KG1 (cell line): Measurements from ENCODE around the gene KRTAP5-3.

Experiments used
- DNase-seq: peaks from one replicate; lab custom pipeline; 2025; lab: John Stamatoyannopoulos, UW

The KRTAP5-3 gene

DNA sequence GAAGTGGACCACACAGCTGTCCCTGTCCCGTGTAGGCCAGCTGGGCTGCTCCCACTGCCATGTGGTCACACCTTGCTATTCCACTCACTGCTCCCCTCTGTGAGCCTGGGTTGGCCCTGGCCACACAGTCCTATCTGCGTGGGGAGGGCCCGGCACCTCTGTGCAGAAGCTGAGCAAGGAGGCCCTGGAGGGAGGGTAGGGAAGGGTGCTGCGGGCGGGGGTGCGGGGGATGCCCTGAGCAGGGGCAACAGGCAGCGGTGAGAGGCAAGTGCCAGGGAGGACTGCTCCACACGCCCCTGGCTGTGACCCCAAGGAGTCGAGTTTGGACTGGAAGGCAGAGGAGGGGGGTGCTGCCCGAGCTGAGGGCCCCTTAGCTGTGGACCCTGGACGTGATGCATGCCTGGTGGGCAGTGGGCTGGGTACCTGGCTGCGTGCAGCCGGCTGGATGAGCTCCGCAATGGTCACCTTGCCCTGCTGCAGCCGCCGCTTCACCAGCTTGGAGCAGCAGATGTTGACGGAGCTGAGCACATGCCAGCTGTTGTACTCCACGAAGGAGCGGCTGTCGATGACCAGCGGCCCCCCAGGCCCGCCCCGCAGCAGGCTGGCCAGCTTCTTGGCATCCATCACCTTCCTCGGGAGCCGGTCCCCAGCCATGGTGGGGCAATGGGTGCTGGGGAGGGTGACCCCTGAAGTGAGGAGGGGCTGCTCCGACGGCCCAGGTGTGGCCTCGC, 42.9 kb downstream of the KRTAP5-3 start:
- DNase-seq = no peak

DNA sequence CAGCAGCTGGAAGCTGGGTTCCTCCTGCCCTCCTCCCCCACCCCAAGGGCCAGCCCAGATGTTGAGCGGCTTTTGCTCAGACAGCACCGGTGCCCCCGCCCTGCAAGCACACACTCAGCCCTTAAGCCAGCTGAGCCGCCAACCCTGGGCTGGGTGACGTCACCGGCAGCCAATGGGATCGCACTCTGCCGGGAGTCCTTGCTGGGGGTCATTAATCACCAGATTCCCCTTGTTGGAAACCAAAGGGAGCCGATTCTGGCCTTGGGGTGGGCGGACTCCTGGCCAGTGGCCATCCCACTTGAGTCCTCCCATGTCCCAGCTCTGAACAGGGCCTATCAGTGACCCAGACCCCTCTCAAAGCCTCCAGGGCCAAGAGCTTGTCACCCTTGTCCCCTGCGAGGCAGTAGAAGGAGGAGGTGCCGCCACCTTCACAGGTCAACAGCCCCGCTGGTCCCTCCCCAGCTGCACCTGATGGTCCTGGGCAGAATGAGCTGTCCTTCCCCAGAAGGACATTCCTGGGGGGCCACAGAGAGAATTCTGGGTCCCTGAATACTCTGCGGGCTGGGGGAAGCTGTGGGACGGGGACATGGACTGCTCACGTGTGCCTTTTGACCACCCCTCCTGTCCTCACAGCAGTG, 43.6 kb downstream of the KRTAP5-3 start:
- DNase-seq = no peak

DNA sequence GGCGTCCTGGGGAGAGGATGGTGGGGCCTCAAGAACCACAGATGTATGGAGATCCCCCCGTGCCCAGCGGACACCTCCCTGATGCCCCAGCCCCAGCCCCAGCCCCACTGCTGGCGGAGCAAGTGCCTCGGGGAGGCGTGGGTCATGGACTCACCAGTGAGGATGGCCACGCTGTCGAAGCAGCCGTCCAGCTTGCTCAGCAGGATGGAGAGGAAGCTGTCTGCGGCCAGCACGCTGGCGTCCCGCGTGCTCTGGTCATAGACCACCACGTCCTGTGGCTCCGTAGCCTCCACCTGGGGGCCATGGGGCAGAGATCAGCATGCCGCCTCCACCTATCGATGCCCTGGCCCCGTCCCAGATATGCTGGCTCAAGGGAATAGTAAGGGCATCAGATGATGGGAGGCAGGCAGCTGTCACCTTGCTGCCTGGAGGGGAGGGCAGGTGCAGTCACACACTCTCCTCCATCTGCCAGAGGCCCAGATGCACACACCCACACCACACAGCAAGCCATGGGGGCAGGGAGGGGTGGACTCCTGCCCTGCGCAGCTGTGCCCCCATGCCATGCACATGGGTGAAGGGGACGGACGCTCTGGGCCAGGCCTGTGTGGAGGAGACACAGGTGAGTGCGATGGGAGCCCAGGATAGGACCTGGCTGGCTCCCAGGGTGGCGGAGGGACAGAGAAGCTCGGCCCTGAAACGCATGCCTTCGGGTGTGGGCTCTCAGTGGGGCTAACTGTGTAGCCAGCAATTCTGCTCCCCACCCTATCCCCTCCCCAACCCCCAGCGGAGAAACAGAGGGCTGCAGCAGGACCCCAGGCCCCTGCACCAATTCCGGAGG, 44.3 kb downstream of the KRTAP5-3 start:
- no peak for DNase-seq

DNA sequence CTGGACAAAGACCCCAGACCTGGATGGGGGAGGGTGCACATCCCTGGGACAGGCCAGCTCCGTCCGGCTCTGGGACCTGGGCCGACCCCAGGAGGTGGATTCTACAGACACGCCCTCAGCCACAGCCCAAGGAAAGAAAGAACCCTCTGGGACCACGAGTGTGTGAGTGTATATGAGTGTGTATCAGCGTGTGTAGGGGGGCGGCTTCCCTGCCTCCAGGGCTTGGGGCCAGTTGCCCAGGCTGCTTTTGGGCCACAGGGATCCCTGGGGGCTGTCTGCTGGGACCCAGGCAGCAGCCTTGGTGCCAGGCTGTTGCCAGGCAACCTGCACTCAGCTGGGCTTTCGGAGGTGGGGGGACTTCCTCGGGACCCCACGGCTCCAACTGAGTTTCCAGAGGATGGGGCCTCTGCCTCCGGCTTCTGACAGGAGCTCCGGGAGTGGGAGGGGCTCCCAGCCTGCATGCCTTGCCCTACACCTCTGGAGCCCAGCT, 45.1 kb downstream of the KRTAP5-3 start:
- DNase-seq = no peak

DNA sequence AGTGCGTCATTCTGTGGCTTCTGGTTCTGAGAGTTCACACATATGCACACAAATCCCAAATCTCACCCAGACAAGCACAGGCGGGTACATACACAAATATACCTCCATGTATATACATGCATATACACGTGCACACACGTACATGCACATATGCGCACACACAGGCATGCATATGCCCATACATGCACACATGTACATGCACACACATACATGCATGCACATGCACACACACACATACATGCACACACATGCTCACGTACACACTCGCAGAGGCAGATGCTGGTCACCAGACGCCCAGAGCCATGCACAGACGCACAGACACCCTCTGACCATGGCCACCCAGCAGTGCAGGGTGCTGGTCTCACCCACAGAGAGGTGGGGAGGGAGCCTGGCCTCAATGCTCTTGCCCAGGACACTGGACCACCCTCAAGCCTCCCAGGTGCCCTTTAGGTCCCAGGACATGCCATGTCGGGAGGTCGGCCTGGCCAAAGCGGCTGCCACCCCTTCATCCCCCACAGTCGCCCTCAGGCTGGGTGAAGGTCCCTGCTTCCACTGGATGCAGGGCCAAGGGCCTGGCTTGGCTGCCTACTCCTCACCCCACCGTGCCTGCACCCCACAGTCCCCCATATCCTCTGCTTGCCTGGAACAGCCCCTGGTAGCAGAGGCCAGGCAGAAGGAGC, 45.7 kb downstream of the KRTAP5-3 start:
- no peak for DNase-seq

GRCh38 chr11:1561955-1562354, 46.3 kb downstream of the KRTAP5-3 start:
- no peak for DNase-seq

GRCh38 chr11:1561266-1561665, 47.0 kb downstream of the KRTAP5-3 start:
- DNase-seq = no peak

- DNase-seq = no peak
These were observed 47.5 kb downstream of the KRTAP5-3 start for GRCh38 chr11:1560649-1561251.

DNA sequence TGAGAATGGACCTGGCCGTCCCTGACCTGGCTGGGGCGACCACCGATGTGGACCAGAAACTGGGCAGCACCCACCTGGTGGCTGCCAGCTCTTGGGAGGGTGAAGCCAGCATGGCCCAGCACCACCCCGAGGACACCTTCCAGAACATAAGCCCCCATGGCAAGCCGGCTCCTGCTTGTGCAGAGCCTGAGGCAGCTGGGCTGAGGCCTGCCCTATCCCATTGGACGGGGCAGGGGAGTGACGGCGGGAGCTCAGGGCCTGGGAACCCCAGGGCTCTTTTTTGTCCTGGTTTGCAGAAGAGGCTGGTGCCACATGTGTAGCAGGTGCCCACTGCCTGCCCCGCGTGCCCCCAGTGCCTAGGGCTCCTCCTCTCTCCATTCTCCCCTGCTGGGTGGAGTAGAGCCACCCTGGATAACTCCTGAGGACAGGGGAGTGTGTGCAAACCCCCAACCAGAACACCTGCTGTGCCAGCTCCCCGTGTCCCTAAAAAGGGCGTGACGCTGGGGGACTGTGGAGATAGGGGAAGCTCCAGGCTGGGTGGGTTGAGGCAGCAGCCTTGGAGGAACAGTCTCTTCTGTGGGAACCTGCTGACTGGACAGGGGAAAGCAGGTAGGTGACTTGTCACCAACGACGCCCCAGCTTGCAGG, 48.1 kb downstream of the KRTAP5-3 start:
- no peak for DNase-seq

DNA sequence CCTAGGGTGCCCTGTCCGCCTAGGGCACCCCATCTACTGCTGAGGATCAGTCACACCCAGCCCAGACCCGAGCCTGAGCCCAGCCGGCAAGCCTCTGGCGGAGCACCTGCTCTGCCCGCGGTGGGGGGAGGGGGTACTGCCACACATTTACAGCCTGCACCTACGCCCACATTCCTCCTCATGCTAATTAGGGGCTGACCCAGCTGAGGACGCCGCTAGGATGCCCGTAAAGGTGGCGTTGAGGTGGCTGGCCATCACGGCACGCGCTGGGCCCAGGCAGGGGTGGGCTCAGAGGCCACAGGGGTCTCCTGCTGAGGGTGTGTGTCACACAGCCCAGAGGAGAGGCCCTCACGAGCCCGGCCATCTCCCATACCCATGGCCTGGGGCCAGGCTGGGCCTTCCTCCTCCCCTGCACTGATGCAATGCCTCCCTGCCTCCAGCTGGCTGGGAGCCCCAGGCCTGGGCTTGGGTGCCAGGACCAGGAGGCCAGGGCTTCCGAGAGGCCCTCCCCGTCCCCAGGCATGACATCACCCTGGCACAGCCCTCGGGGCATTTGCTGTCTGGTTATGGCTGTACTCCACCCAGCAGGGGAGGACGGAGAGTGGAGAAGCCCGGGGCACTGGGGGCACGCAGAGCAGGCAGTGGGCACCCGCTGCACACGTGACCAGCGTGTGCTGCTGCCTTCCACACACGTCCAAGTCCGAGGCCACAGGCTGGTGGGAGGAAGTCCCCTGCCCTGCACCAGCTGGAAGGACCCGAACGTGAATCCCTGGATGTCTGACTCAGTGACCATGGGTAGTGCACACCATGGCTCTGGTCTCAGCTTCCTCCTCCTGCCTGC, 48.9 kb downstream of the KRTAP5-3 start:
- no peak for DNase-seq

GRCh38 chr11:1558775-1559110, 49.5 kb downstream of the KRTAP5-3 start:
- DNase-seq = no peak

- no peak for DNase-seq
These were observed 50.1 kb downstream of the KRTAP5-3 start for GRCh38 chr11:1557904-1558774.
